ENCODE results near the gene CLEC14A.

DNA sequence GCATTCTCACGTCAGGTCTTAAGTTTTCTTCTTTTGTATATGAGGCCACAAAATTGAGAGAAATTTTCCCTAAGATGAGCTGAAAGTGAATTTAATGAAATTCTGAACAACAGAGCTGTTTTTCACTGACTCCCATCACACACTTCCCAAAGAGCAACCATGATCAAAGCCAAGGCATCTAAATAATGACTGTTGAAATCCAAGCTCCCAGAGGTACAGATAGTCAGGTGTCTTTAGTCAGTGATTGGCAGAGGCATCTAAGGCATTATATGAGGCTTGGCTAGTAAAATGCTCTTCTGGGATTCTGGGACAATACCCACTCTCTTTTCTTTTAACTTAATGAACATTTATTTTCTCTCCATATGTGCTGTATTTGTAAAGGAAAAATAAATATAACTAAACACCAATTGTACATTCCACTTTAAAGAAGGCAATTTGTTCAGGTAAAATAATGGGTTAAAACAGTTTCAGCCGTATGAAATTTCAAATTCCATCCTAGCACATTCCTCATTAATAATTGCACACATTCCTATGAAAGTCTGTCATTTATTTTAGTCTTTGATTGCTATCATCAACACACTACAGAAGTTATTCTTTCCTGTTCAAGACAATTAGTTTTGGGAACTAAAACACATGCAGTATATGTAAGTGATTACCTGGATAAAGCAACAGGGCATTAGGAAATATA lies 49.1 kb downstream of the CLEC14A start:
- TF ChIP-seq, protein P1, sequence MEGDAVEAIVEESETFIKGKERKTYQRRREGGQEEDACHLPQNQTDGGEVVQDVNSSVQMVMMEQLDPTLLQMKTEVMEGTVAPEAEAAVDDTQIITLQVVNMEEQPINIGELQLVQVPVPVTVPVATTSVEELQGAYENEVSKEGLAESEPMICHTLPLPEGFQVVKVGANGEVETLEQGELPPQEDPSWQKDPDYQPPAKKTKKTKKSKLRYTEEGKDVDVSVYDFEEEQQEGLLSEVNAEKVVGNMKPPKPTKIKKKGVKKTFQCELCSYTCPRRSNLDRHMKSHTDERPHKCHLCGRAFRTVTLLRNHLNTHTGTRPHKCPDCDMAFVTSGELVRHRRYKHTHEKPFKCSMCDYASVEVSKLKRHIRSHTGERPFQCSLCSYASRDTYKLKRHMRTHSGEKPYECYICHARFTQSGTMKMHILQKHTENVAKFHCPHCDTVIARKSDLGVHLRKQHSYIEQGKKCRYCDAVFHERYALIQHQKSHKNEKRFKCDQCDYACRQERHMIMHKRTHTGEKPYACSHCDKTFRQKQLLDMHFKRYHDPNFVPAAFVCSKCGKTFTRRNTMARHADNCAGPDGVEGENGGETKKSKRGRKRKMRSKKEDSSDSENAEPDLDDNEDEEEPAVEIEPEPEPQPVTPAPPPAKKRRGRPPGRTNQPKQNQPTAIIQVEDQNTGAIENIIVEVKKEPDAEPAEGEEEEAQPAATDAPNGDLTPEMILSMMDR (IDR thresholded peaks at IDR 0.05): no peak
- no peak for TF ChIP-seq POLR2A (IDR thresholded peaks at IDR 0.05)

Data from Peyer's patch (tissue), 4 donors.